Loucy (cell line): ENCODE measurements around the gene FAM186B.

Source experiments
- H2AFZ ChIP-seq: fragments of 200-600 bp; sonication (generic); 2 replicates; pipeline ENCODE4 v1.6.0; 2016; ENCODE audit warnings: antibody characterized with exemption, mild to moderate bottlenecking, low read length, moderate library complexity
- H3F3A ChIP-seq: fragments of 200-600 bp; 2 replicates; pipeline ENCODE4 v1.6.0; 2016; ENCODE audit warnings: antibody characterized with exemption, low read depth, mild to moderate bottlenecking
- H3K27me3 ChIP-seq: fragments of 200-600 bp; sonication (generic); 2 replicates; pipeline ENCODE4 v1.6.1; 2014; ENCODE audit warnings: low read length, mild to moderate bottlenecking; ENCODE audit not compliant: insufficient read depth, poor library complexity, severe bottlenecking
- H3K36me3 ChIP-seq: fragments of 200-600 bp; sonication (generic); 2 replicates; pipeline ENCODE4 v1.6.1; 2016; ENCODE audit warnings: low read length; ENCODE audit not compliant: insufficient read depth
- H3K4me1 ChIP-seq: fragments of 200-600 bp; sonication (generic); 2 replicates; pipeline ENCODE4 v1.5.1; 2014; ENCODE audit warnings: low read length, mild to moderate bottlenecking; ENCODE audit not compliant: insufficient read depth, poor library complexity, severe bottlenecking
- H3K4me2 ChIP-seq: fragments of 200-600 bp; sonication (generic); 2 replicates; pipeline ENCODE4 v1.6.0; 2014; ENCODE audit warnings: antibody characterized with exemption, low read length, low read depth, mild to moderate bottlenecking; ENCODE audit not compliant: poor library complexity, severe bottlenecking
- H3K4me3 ChIP-seq: fragments of 200-600 bp; sonication (generic); 2 replicates; pipeline ENCODE4 v1.5.1; 2014; ENCODE audit warnings: low read length, mild to moderate bottlenecking, mixed read lengths; ENCODE audit not compliant: poor library complexity, severe bottlenecking
- H3K79me2 ChIP-seq: fragments of 200-600 bp; sonication (generic); 2 replicates; pipeline ENCODE4 v1.6.1; 2014; ENCODE audit warnings: low read length; ENCODE audit not compliant: insufficient read depth
- H3K9ac ChIP-seq: fragments of 200-600 bp; sonication (generic); 2 replicates; pipeline ENCODE4 v1.6.0; 2014; ENCODE audit warnings: mild to moderate bottlenecking, low read depth, low read length, moderate library complexity; ENCODE audit not compliant: poor library complexity, severe bottlenecking
- H3K9me2 ChIP-seq: fragments of 200-600 bp; sonication (generic); replicated peaks from 2 replicates; pipeline ENCODE4 v1.6.1; 2016; ENCODE audit warnings: low read depth, low read length, mixed read lengths
- H3K9me3 ChIP-seq: fragments of 200-600 bp; sonication (generic); 2 replicates; pipeline ENCODE4 v1.6.1; 2014; ENCODE audit warnings: mild to moderate bottlenecking, antibody characterized with exemption, low read length, low read depth; ENCODE audit not compliant: insufficient read depth
- H4K20me1 ChIP-seq: fragments of 200-600 bp; sonication (generic); 2 replicates; pipeline ENCODE4 v1.6.0; 2014; ENCODE audit warnings: antibody characterized with exemption, low read length, mild to moderate bottlenecking; ENCODE audit not compliant: insufficient read depth, poor library complexity, severe bottlenecking
- EZH2phosphoT487 ChIP-seq: fragments of 200-600 bp; IDR thresholded peaks from 2 replicates; pipeline ENCODE4 v1.6.1; 2018; ENCODE audit warnings: antibody characterized with exemption, mild to moderate bottlenecking, moderate library complexity, borderline replicate concordance
- TF ChIP-seq, protein P1 (sequence below): fragments of 200-600 bp; sonication (generic); conservative IDR thresholded peaks from 2 replicates; pipeline ENCODE4 v1.5.1; 2014; ENCODE audit warnings: mild to moderate bottlenecking, antibody characterized with exemption, low read length

FAM186B gene

DNA sequence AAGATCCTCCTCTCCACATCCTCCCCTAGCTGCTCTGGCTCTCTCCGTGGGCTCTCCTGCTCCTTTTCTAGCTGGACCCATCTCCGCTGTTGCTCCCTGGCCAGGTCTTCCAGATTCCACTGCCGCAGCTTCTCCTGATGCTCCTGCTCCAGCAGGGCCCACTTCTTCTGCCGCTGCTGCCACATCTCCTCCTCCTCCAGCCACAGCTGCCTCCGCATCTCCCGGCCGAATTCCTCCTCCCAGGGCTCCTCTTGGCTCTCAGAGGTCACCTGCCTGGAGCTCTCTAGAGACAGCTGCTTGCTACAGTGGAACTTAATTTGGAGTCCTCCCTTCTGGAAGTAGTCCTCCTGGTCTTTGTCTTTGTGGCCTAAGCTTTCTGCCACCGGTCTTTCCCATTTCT lies 5.5 kb downstream of the FAM186B start:
- Histone ChIP-seq H3F3A (no peaks in the 10 kb centered on the region), H3K4me2 (no peak overlapping the region), H2AFZ (no peak overlapping the region), H3K4me3 (no peak overlapping the region), H3K9ac (no peak overlapping the region), H4K20me1 (no peaks in the 10 kb centered on the region), H3K36me3 (no peaks in the 10 kb centered on the region), H3K79me2 (no peaks in the 10 kb centered on the region), H3K4me1 (peaks cover 4% of the 10 kb centered on the region), H3K27me3 (no peaks in the 10 kb centered on the region), H3K9me2 (no peaks in the 10 kb centered on the region), H3K9me3 (no peaks in the 10 kb centered on the region)
- TF ChIP-seq EZH2phosphoT487: no peak
- TF ChIP-seq, protein P1, sequence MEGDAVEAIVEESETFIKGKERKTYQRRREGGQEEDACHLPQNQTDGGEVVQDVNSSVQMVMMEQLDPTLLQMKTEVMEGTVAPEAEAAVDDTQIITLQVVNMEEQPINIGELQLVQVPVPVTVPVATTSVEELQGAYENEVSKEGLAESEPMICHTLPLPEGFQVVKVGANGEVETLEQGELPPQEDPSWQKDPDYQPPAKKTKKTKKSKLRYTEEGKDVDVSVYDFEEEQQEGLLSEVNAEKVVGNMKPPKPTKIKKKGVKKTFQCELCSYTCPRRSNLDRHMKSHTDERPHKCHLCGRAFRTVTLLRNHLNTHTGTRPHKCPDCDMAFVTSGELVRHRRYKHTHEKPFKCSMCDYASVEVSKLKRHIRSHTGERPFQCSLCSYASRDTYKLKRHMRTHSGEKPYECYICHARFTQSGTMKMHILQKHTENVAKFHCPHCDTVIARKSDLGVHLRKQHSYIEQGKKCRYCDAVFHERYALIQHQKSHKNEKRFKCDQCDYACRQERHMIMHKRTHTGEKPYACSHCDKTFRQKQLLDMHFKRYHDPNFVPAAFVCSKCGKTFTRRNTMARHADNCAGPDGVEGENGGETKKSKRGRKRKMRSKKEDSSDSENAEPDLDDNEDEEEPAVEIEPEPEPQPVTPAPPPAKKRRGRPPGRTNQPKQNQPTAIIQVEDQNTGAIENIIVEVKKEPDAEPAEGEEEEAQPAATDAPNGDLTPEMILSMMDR: no peak

- Histone ChIP-seq H3K9me2 (no peaks in the 10 kb centered on the region), H3F3A (no peaks in the 10 kb centered on the region), H3K9ac (no peak overlapping the region), H4K20me1 (no peaks in the 10 kb centered on the region), H3K4me1 (no peaks in the 10 kb centered on the region), H3K4me3 (no peak overlapping the region), H3K36me3 (no peaks in the 10 kb centered on the region), H3K79me2 (no peaks in the 10 kb centered on the region), H3K9me3 (no peaks in the 10 kb centered on the region), H3K4me2 (no peak overlapping the region), H2AFZ (no peak overlapping the region), H3K27me3 (no peaks in the 10 kb centered on the region)
- TF ChIP-seq, protein P1: no peak
- no peak for TF ChIP-seq EZH2phosphoT487
Observed at GRCh38 chr12:49598527-49598926, 6.9 kb downstream of the FAM186B start.

- Histone ChIP-seq H2AFZ (no peak overlapping the region), H3K9me2 (no peaks in the 10 kb centered on the region), H3F3A (no peaks in the 10 kb centered on the region), H3K9ac (no peak overlapping the region), H3K79me2 (no peaks in the 10 kb centered on the region), H3K4me1 (no peaks in the 10 kb centered on the region), H3K27me3 (no peaks in the 10 kb centered on the region), H4K20me1 (no peaks in the 10 kb centered on the region), H3K9me3 (no peaks in the 10 kb centered on the region), H3K36me3 (peaks cover 3% of the 10 kb centered on the region; the same call in 1 of the 2 replicates), H3K4me3 (no peak overlapping the region), H3K4me2 (no peak overlapping the region)
- TF ChIP-seq, protein P1: no peak
- no peak for TF ChIP-seq EZH2phosphoT487
Observed at GRCh38 chr12:49588721-49589516, 16.5 kb downstream of the FAM186B start.
